Calu3 (cell line): Measurements from ENCODE around the gene HS3ST4. TPM values are rescaled to one million over a fixed set of nuclear protein-coding genes. Genes with fewer than 3 reads are reported as not detected.

Experiments used
- BruUV-seq: library from RNA; stranded (reverse); fragments of 400-500 nt; replicated peaks from 2 replicates; lab custom pipeline; 2021; lab: Mats Ljungman, UMichigan
- CTCF ChIA-PET: fragments of 300-600 bp; sonication (Branson Sonifier 250); formaldehyde crosslinking; loops from one replicate; lab custom pipeline; 2022; ENCODE audit warnings: antibody characterized with exemption; lab: Charles Lee
- DNase-seq: peaks from one replicate; pipeline ENCODE4 v3.0.0; 2022
- H3K27ac Mint-ChIP-seq: one replicate; pipeline ENCODE4 v1.8.0; 2022; ENCODE audit warnings: mixed read lengths; ENCODE audit not compliant: unreplicated experiment
- H3K27me3 Mint-ChIP-seq: one replicate; pipeline ENCODE4 v1.8.0; 2022; ENCODE audit warnings: mixed read lengths; ENCODE audit not compliant: unreplicated experiment
- H3K36me3 Mint-ChIP-seq: one replicate; pipeline ENCODE4 v1.8.0; 2022; ENCODE audit warnings: mild to moderate bottlenecking, moderate library complexity, mixed read lengths; ENCODE audit not compliant: insufficient read depth, unreplicated experiment
- H3K4me1 Mint-ChIP-seq: one replicate; pipeline ENCODE4 v1.8.0; 2022; ENCODE audit warnings: mild to moderate bottlenecking, low read depth, mixed read lengths; ENCODE audit not compliant: unreplicated experiment
- H3K4me3 Mint-ChIP-seq: one replicate; pipeline ENCODE4 v1.8.0; 2022; ENCODE audit warnings: mild to moderate bottlenecking, low read depth, moderate library complexity, mixed read lengths; ENCODE audit not compliant: unreplicated experiment
- H3K9me3 Mint-ChIP-seq: one replicate; pipeline ENCODE4 v1.8.0; 2022; ENCODE audit warnings: low read depth, mixed read lengths; ENCODE audit not compliant: unreplicated experiment
- CTCF ChIP-seq: fragments of 200-600 bp; IDR thresholded peaks from one replicate; pipeline ENCODE4 v1.8.0; 2022; ENCODE audit warnings: antibody characterized with exemption; ENCODE audit not compliant: unreplicated experiment
- intact Hi-C: fragments of 100-400 bp; cut with micrococcal nuclease; formaldehyde crosslinking; loops from one replicate; pipeline ENCODE4 v1.10.0; 2022; ENCODE audit not compliant: unreplicated experiment
- total RNA-seq: library from RNA; stranded (reverse); gene quantifications from 2 replicates; pipeline ENCODE4 v1.2.3, GENCODE V29; 2022

Gene HS3ST4
- total RNA-seq, 1 experiment from 2014 or later: not detected

DNA sequence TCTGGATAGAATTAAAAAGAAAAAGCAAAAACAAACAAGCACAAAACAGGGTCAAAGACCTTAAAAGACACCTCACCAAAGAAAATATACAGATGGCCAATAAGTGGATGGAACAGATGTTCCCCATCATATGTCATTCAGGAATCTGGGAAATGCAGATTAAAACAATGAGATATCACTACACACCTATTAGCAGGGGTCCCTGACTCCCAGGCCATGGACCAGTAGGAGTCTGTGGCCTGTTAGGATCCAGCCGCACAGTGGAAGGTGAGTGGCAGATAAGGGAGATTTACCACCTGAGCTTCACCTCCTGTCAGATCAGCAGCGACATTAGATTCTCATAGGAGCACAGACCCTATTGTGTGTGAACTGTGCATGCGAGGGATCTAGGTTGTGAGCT is 167.9 kb downstream of the HS3ST4 start:
- no peak for TF ChIP-seq CTCF
- CTCF ChIA-PET: no interaction called here
- Mint-ChIP-seq H3K36me3 (no peaks in the 10 kb centered on the region), H3K4me1 (no peaks in the 10 kb centered on the region), H3K9me3 (peaks cover 10% of the 10 kb centered on the region), H3K4me3 (no peak overlapping the region), H3K27ac (no peak overlapping the region), H3K27me3 (no peaks in the 10 kb centered on the region)
- BruUV-seq: no TSS peak
- DNase-seq: no peak
- intact Hi-C loops: no loop called here

DNA sequence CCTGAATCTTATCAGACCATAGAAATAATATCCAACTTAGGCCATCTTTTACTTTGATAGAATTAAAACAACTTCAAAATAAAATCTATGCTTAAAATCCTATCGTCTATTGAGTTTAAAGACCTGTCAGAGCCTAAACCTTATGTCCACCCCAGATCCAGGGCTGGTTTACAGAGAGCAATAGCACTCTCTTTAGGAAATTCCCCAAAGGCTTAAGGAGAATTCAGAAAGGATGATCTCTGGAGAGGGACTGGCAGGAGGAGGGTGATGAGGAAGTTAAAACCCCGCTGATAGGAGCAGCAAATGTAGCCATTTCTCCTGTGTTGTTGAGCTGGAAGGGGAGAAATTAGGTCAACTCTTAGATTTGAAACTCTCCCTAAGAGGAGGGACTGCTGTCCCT is 175.3 kb downstream of the HS3ST4 start:
- no peak overlapping the region for H3K27ac Mint-ChIP-seq
- H3K9me3 Mint-ChIP-seq: peaks cover 24% of the 10 kb centered on the region
- no TSS peak for BruUV-seq
- CTCF ChIA-PET: no interaction called here
- H3K4me1 Mint-ChIP-seq: no peaks in the 10 kb centered on the region
- DNase-seq: no peak
- TF ChIP-seq CTCF: no peak
- no peak overlapping the region for H3K4me3 Mint-ChIP-seq
- H3K27me3 Mint-ChIP-seq: no peaks in the 10 kb centered on the region
- intact Hi-C loops: no loop called here
- no peaks in the 10 kb centered on the region for H3K36me3 Mint-ChIP-seq

DNA sequence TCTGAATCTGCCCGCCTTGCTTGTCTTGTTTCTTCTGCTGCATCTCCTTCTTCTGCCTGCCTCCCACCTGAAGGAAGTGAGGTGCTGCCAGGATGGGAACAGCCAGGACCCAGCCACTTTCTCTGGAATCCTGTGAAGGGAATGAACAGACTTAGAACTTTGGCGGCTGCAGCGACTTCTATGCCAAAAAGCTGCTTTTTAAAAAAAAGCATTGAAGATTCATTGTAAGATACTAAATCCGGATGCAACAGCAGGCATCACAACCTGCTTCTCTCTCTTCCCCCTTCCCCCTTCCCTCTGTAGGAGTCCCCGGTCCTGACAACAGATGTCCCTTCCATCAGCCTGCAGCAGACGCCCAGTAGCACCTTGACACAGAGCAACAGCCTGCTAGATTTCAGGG is 176.3 kb downstream of the HS3ST4 start:
- no peaks in the 10 kb centered on the region for H3K36me3 Mint-ChIP-seq
- peaks cover 28% of the 10 kb centered on the region for H3K9me3 Mint-ChIP-seq
- intact Hi-C loops: no loop called here
- no peaks in the 10 kb centered on the region for H3K4me1 Mint-ChIP-seq
- DNase-seq: no peak
- CTCF ChIA-PET: no interaction called here
- no peak overlapping the region for H3K27ac Mint-ChIP-seq
- H3K27me3 Mint-ChIP-seq: no peaks in the 10 kb centered on the region
- H3K4me3 Mint-ChIP-seq: no peak overlapping the region
- TF ChIP-seq CTCF: no peak
- no TSS peak for BruUV-seq

GRCh38 chr16:25868706-25869370 is 177.1 kb downstream of the HS3ST4 start:
- H3K9me3 Mint-ChIP-seq: peaks cover 36% of the 10 kb centered on the region
- CTCF ChIA-PET: no interaction called here
- H3K4me1 Mint-ChIP-seq: no peaks in the 10 kb centered on the region
- no peaks in the 10 kb centered on the region for H3K36me3 Mint-ChIP-seq
- H3K4me3 Mint-ChIP-seq: no peak overlapping the region
- H3K27me3 Mint-ChIP-seq: no peaks in the 10 kb centered on the region
- H3K27ac Mint-ChIP-seq: no peak overlapping the region
- no peak for DNase-seq
- BruUV-seq: no TSS peak
- intact Hi-C loops: no loop called here
- no peak for TF ChIP-seq CTCF
